Measurements from ENCODE around the gene ZC3HAV1.
A peak's percentile ranks its signal among the peaks of the same experiment; 100 is the strongest.

ZC3HAV1 gene

GRCh38 chr7:139041378-139042085 lies 68.0 kb downstream of the ZC3HAV1 start:
- no peak overlapping the region for H3K4me3 ChIP-seq (ENCODE audit: low read length in 2 of 2)

GRCh38 chr7:139038691-139039090 lies 70.8 kb downstream of the ZC3HAV1 start:
- Histone ChIP-seq H3K27ac (ENCODE audit: low read length) (no peak overlapping the region), H3K4me3 (ENCODE audit: low read length in 2 of 2) (no peak overlapping the region), H3K9ac (ENCODE audit: low read length in 2 of 2) (no peak overlapping the region), H3K4me1 (ENCODE audit: control insufficient read depth, insufficient read depth, low read length) (peaks cover 19% of the 10 kb centered on the region), H3K36me3 (ENCODE audit: control insufficient read depth in 2 of 2, insufficient read depth in 2 of 2, low read length in 2 of 2) (peaks cover 1 to 5% of the 10 kb centered on the region in 2 donors), H3K27me3 (ENCODE audit: control insufficient read depth in 1 of 2, insufficient read depth in 2 of 2, low read length in 2 of 2) (no peaks in the 10 kb centered on the region), H3K9me3 (ENCODE audit: control insufficient read depth in 2 of 2, low read length in 2 of 2) (no peaks in the 10 kb centered on the region)

More at GRCh38 chr7:139041378-139042085, 68.0 kb downstream of the ZC3HAV1 start:
- no peak overlapping the region for H3K27ac ChIP-seq (ENCODE audit: low read length)
- no peak overlapping the region for H3K9ac ChIP-seq (ENCODE audit: low read length in 2 of 2)
- H3K4me1 ChIP-seq (ENCODE audit: control insufficient read depth, insufficient read depth, low read length): no peaks in the 10 kb centered on the region
- H3K27me3 ChIP-seq (ENCODE audit: control insufficient read depth in 1 of 2, insufficient read depth in 2 of 2, low read length in 2 of 2): no peaks in the 10 kb centered on the region
- H3K9me3 ChIP-seq (ENCODE audit: control insufficient read depth in 2 of 2, low read length in 2 of 2): no peaks in the 10 kb centered on the region
- H3K36me3 ChIP-seq (ENCODE audit: control insufficient read depth in 2 of 2, insufficient read depth in 2 of 2, low read length in 2 of 2): peaks cover 0 to 6% of the 10 kb centered on the region in 2 donors

DNA sequence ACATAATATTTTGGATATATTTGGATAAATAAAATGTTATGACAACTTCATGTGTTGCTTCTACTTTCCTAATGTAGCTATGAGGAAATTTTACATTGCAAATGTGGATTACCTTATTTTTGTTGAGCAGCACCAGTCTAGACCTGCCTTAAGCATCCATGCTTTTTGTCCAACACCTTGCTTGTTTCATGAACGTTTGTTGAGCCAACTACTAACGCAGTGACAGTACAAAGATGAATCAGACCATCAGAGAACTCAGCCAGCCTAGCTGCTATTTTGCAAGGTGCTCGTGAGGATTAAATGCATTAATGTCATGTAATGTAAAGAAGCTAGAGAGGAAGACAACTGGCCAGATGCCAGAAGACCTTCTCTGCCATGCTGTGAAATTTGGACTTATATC lies 72.6 kb downstream of the ZC3HAV1 start:
- H3K36me3 ChIP-seq (ENCODE audit: control insufficient read depth in 2 of 2, insufficient read depth in 2 of 2, low read length in 2 of 2): peaks cover 2 to 8% of the 10 kb centered on the region in 2 donors
- H3K4me1 ChIP-seq (ENCODE audit: control insufficient read depth, insufficient read depth, low read length): peaks cover 19% of the 10 kb centered on the region
- no peak overlapping the region for H3K9ac ChIP-seq (ENCODE audit: low read length in 2 of 2)
- H3K27me3 ChIP-seq (ENCODE audit: control insufficient read depth in 1 of 2, insufficient read depth in 2 of 2, low read length in 2 of 2): no peaks in the 10 kb centered on the region
- no peak overlapping the region for H3K4me3 ChIP-seq (ENCODE audit: low read length in 2 of 2)
- no peaks in the 10 kb centered on the region for H3K9me3 ChIP-seq (ENCODE audit: control insufficient read depth in 2 of 2, low read length in 2 of 2)
- no peak overlapping the region for H3K27ac ChIP-seq (ENCODE audit: low read length)

DNA sequence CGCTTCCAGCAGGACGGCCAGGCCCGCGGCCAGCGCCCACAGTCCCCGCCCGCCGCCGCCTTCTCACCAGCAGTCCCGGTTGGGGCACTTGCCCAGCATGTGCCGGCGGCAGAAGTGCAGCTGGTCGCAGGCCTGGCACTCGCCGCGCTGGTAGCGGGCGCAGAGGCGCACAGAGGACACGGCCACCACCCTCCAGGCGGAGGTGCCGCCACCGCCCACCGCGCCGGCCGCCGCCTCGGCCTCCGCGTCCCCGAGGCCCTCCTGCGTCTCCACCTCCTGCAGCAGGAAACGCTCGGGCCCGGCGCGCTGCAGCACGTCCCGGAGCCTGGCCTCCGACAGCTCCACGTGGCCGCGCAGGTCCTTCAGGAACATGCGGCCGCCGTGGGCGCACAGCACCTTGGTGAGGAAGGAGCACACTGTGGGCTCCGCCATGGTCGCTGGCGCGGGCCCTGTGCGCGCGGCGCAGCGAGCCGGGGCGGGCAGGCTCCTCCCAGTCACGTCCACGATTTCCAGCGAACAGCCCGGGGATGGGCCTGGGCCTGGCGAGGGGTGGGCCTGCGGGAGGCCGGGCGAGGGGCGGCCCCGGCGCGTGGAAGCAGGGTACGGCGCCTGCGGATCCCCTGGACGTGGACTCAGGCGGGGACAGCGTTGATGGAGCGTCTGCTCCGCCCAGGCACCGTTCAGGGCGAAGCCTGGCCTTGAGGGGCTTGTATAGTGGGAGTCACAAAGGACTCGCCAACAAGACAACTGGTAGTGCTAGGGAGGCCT lies 73.8 kb downstream of the ZC3HAV1 start, which contains the start of gene ZC3HAV1L:
ZC3HAV1L (minus strand) TSS at position 457 of the 768 bp plus-strand sequence; CDS start at position 432, 25 bp downstream.
- Histone ChIP-seq H3K4me1 (ENCODE audit: control insufficient read depth, insufficient read depth, low read length) (peaks cover 19% of the 10 kb centered on the region), H3K27me3 (ENCODE audit: control insufficient read depth in 1 of 2, insufficient read depth in 2 of 2, low read length in 2 of 2) (no peaks in the 10 kb centered on the region), H3K4me3 (ENCODE audit: low read length in 2 of 2) (peak within 1 kb of the TSS; percentile 69 to 82), H3K36me3 (ENCODE audit: control insufficient read depth in 2 of 2, insufficient read depth in 2 of 2, low read length in 2 of 2) (peaks cover 2 to 8% of the 10 kb centered on the region in 2 donors), H3K9me3 (ENCODE audit: control insufficient read depth in 2 of 2, low read length in 2 of 2) (no peaks in the 10 kb centered on the region), H3K9ac (ENCODE audit: low read length in 2 of 2) (peak within 1 kb of the TSS; percentile 62 to 67), H3K27ac (ENCODE audit: low read length) (peak within 1 kb of the TSS; percentile 41)

DNA sequence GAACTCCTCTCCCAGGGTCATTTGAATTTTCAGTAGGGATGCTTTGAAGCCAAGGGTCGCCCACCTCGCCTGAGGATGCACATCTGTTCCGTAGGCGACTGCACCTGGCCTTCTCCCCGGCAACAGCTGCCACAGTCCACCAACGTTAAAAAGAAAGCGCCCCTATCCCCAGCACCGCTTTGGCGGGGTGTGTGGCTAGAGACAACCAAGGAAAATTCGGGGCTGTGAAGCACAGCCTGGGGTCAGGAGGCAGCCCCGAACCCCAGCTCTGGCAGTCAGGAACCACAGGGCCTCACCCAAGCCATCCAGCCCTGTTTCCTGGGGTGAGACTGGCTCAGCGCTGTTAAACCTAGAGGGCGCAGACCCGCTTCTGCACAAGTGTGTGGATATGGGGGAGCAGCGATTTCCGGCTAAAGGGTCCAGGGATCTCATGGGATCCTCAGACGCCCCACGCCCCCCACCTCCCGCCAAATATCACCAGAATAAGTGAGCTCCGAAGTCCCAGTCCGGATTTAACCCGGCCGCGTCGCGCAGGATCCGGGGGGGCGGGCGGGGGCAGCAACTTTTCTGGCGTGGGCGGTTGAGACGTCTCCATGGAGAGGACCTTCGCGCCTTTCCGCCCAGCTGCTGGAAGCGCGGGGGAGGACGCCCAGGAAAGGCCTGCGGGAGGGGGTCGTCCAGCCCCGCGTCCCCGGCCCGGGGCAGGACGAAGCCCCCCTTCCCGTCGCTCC lies 74.5 kb downstream of the ZC3HAV1 start:
- Histone ChIP-seq H3K4me1 (ENCODE audit: control insufficient read depth, insufficient read depth, low read length) (peaks cover 19% of the 10 kb centered on the region), H3K9me3 (ENCODE audit: control insufficient read depth in 2 of 2, low read length in 2 of 2) (no peaks in the 10 kb centered on the region), H3K9ac (ENCODE audit: low read length in 2 of 2) (peak overlapping the region; percentile 62 to 67), H3K27me3 (ENCODE audit: control insufficient read depth in 1 of 2, insufficient read depth in 2 of 2, low read length in 2 of 2) (no peaks in the 10 kb centered on the region), H3K27ac (ENCODE audit: low read length) (no peak overlapping the region), H3K36me3 (ENCODE audit: control insufficient read depth in 2 of 2, insufficient read depth in 2 of 2, low read length in 2 of 2) (peaks cover 2 to 8% of the 10 kb centered on the region in 2 donors), H3K4me3 (ENCODE audit: low read length in 2 of 2) (peak overlapping the region; percentile 69 to 82)

- peak overlapping the region; percentile 47 to 82 for H3K4me3 ChIP-seq (ENCODE audit: low read length in 2 of 2)
- H3K9me3 ChIP-seq (ENCODE audit: control insufficient read depth in 2 of 2, low read length in 2 of 2): no peaks in the 10 kb centered on the region
- H3K9ac ChIP-seq (ENCODE audit: low read length in 2 of 2): peak overlapping the region in 1 of 2 donors; percentile 41
- H3K27me3 ChIP-seq (ENCODE audit: control insufficient read depth in 1 of 2, insufficient read depth in 2 of 2, low read length in 2 of 2): no peaks in the 10 kb centered on the region
- H3K27ac ChIP-seq (ENCODE audit: low read length): no peak overlapping the region
- peaks cover 4 to 12% of the 10 kb centered on the region in 2 donors for H3K36me3 ChIP-seq (ENCODE audit: control insufficient read depth in 2 of 2, insufficient read depth in 2 of 2, low read length in 2 of 2)
- H3K4me1 ChIP-seq (ENCODE audit: control insufficient read depth, insufficient read depth, low read length): peaks cover 19% of the 10 kb centered on the region
Measured at GRCh38 chr7:139034336-139034735, 75.2 kb downstream of the ZC3HAV1 start.

- H3K36me3 ChIP-seq (ENCODE audit: control insufficient read depth in 2 of 2, insufficient read depth in 2 of 2, low read length in 2 of 2): peaks cover 9 to 15% of the 10 kb centered on the region in 2 donors
Measured at GRCh38 chr7:139033346-139034114, 76.0 kb downstream of the ZC3HAV1 start.

GRCh38 chr7:139032473-139032872 lies 77.0 kb downstream of the ZC3HAV1 start:
- Histone ChIP-seq H3K27me3 (ENCODE audit: control insufficient read depth in 1 of 2, insufficient read depth in 2 of 2, low read length in 2 of 2) (no peaks in the 10 kb centered on the region), H3K9ac (ENCODE audit: low read length in 2 of 2) (no peak overlapping the region), H3K4me1 (ENCODE audit: control insufficient read depth, insufficient read depth, low read length) (peaks cover 19% of the 10 kb centered on the region), H3K36me3 (ENCODE audit: control insufficient read depth in 2 of 2, insufficient read depth in 2 of 2, low read length in 2 of 2) (peaks cover 9 to 17% of the 10 kb centered on the region in 2 donors), H3K4me3 (ENCODE audit: low read length in 2 of 2) (no peak overlapping the region), H3K9me3 (ENCODE audit: control insufficient read depth in 2 of 2, low read length in 2 of 2) (no peaks in the 10 kb centered on the region), H3K27ac (ENCODE audit: low read length) (no peak overlapping the region)

More at GRCh38 chr7:139033346-139034114, 76.0 kb downstream of the ZC3HAV1 start:
- Histone ChIP-seq H3K4me3 (ENCODE audit: low read length in 2 of 2) (no peak overlapping the region), H3K27ac (ENCODE audit: low read length) (no peak overlapping the region), H3K27me3 (ENCODE audit: control insufficient read depth in 1 of 2, insufficient read depth in 2 of 2, low read length in 2 of 2) (no peaks in the 10 kb centered on the region), H3K9ac (ENCODE audit: low read length in 2 of 2) (no peak overlapping the region), H3K9me3 (ENCODE audit: control insufficient read depth in 2 of 2, low read length in 2 of 2) (no peaks in the 10 kb centered on the region), H3K4me1 (ENCODE audit: control insufficient read depth, insufficient read depth, low read length) (peaks cover 19% of the 10 kb centered on the region)

DNA sequence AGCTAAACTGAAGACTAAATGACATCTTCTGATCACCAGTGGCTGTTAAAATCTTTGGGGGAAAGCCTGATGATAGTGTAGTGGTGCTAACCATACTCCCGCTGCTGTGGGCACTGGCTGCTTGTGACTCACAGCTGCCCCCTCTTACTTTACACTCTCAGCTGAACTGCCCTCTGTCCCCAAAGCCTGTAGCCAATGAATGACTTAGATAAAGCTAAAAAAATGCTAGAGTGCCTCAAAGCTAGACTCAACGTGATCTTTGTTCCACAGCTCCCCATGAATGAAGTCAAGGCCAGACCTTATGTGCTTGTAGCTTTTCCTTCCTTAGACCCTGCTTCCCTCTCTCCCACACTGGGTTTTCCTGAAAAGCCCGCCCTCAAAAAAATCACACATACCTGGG lies 80.2 kb downstream of the ZC3HAV1 start:
- no peak overlapping the region for H3K9ac ChIP-seq (ENCODE audit: low read length in 2 of 2)
- no peak overlapping the region for H3K4me3 ChIP-seq (ENCODE audit: low read length in 2 of 2)
- H3K9me3 ChIP-seq (ENCODE audit: control insufficient read depth in 2 of 2, low read length in 2 of 2): no peaks in the 10 kb centered on the region
- peaks cover 20 to 33% of the 10 kb centered on the region in 2 donors for H3K36me3 ChIP-seq (ENCODE audit: control insufficient read depth in 2 of 2, insufficient read depth in 2 of 2, low read length in 2 of 2)
- H3K27ac ChIP-seq (ENCODE audit: low read length): no peak overlapping the region
- no peaks in the 10 kb centered on the region for H3K27me3 ChIP-seq (ENCODE audit: control insufficient read depth in 1 of 2, insufficient read depth in 2 of 2, low read length in 2 of 2)
- H3K4me1 ChIP-seq (ENCODE audit: control insufficient read depth, insufficient read depth, low read length): peaks cover 4% of the 10 kb centered on the region

GRCh38 chr7:139026551-139026950 lies 83.0 kb downstream of the ZC3HAV1 start:
- peaks cover 26 to 30% of the 10 kb centered on the region in 2 donors for H3K36me3 ChIP-seq (ENCODE audit: control insufficient read depth in 2 of 2, insufficient read depth in 2 of 2, low read length in 2 of 2)
- no peak overlapping the region for H3K4me3 ChIP-seq (ENCODE audit: low read length in 2 of 2)
- H3K4me1 ChIP-seq (ENCODE audit: control insufficient read depth, insufficient read depth, low read length): no peaks in the 10 kb centered on the region
- H3K9me3 ChIP-seq (ENCODE audit: control insufficient read depth in 2 of 2, low read length in 2 of 2): no peaks in the 10 kb centered on the region
- H3K27me3 ChIP-seq (ENCODE audit: control insufficient read depth in 1 of 2, insufficient read depth in 2 of 2, low read length in 2 of 2): no peaks in the 10 kb centered on the region
- no peak overlapping the region for H3K9ac ChIP-seq (ENCODE audit: low read length in 2 of 2)
- no peak overlapping the region for H3K27ac ChIP-seq (ENCODE audit: low read length)

All from stomach smooth muscle (tissue), 2 donors.